HEK293T (cell line): ENCODE data around the gene FREM3.
A peak's percentile ranks its signal among the peaks of the same experiment; 100 is the strongest.
"Not testable (repeated sequence)": the region's sequence is repeated elsewhere in the genome, so short reads cannot be mapped to it uniquely, and the experiment has no call there.

Experiments used
- CTCF ChIA-PET: fragments of 350-600 bp; formaldehyde crosslinking; extraction: SDS; loops from one replicate; lab custom pipeline; 2021; ENCODE audit warnings: antibody characterized with exemption, inconsistent platforms; lab: Yijun Ruan, JAX
- POLR2A ChIA-PET: fragments of 350-600 bp; formaldehyde crosslinking; extraction: SDS; loops from one replicate; lab custom pipeline; 2020; ENCODE audit warnings: antibody characterized with exemption, inconsistent platforms; lab: Yijun Ruan, JAX
- DNase-seq: peaks from one replicate; pipeline ENCODE4 v3.0.0; 2012; ENCODE audit warnings: mixed read lengths; ENCODE audit errors: extremely low spot score
- ARNT ChIP-seq: fragments of 450-650 bp; IDR thresholded peaks from 2 replicates; pipeline ENCODE4 v1.6.1; 2017; ENCODE audit warnings: mild to moderate bottlenecking
- BHLHE40 ChIP-seq: fragments of 450-650 bp; IDR thresholded peaks from 2 replicates; pipeline ENCODE4 v1.6.1; 2016; ENCODE audit warnings: mild to moderate bottlenecking, moderate library complexity, borderline replicate concordance
- CTBP1 ChIP-seq: fragments of 450-650 bp; IDR thresholded peaks from 2 replicates; pipeline ENCODE4 v1.6.1; 2016; ENCODE audit warnings: borderline replicate concordance
- ELF4 ChIP-seq: fragments of 450-650 bp; IDR thresholded peaks from 2 replicates; pipeline ENCODE4 v1.6.1; 2017; ENCODE audit warnings: antibody characterized with exemption
- FOXA1 ChIP-seq: fragments of 450-650 bp; IDR thresholded peaks from 2 replicates; pipeline ENCODE4 v1.6.1; 2016; ENCODE audit warnings: mild to moderate bottlenecking
- FOXK2 ChIP-seq: fragments of 450-650 bp; IDR thresholded peaks from 2 replicates; pipeline ENCODE4 v1.6.1; 2016; ENCODE audit warnings: mild to moderate bottlenecking
- FOXM1 ChIP-seq: fragments of 450-650 bp; IDR thresholded peaks from 2 replicates; pipeline ENCODE4 v1.6.1; 2017; ENCODE audit warnings: mild to moderate bottlenecking, borderline replicate concordance
- HDGF ChIP-seq: fragments of 450-650 bp; IDR thresholded peaks from 2 replicates; pipeline ENCODE4 v1.6.1; 2017; ENCODE audit warnings: antibody characterized with exemption, borderline replicate concordance
- L3MBTL2 ChIP-seq: fragments of 450-650 bp; conservative IDR thresholded peaks from 2 replicates; pipeline ENCODE4 v1.6.1; 2016; ENCODE audit warnings: mild to moderate bottlenecking
- LEF1 ChIP-seq: fragments of 450-650 bp; IDR thresholded peaks from 2 replicates; pipeline ENCODE4 v1.6.1; 2017; ENCODE audit warnings: mild to moderate bottlenecking, borderline replicate concordance
- NFRKB ChIP-seq: fragments of 450-650 bp; IDR thresholded peaks from 2 replicates; pipeline ENCODE4 v1.6.1; 2016; ENCODE audit warnings: mild to moderate bottlenecking, moderate library complexity
- SP1 ChIP-seq: fragments of 450-650 bp; IDR thresholded peaks from 2 replicates; pipeline ENCODE4 v1.6.1; 2017
- SUZ12 ChIP-seq: fragments of 450-650 bp; IDR thresholded peaks from 2 replicates; pipeline ENCODE4 v1.6.1; 2016; ENCODE audit warnings: mild to moderate bottlenecking
- TARDBP ChIP-seq: fragments of 450-650 bp; IDR thresholded peaks from 2 replicates; pipeline ENCODE4 v1.6.1; 2016
- ZNF384 ChIP-seq: fragments of 450-650 bp; IDR thresholded peaks from 2 replicates; pipeline ENCODE4 v1.6.1; 2016
- TF ChIP-seq, protein P1 (sequence below): fragments of 450-650 bp; IDR thresholded peaks from 2 replicates; pipeline ENCODE4 v1.6.1; 2016

The FREM3 gene

DNA sequence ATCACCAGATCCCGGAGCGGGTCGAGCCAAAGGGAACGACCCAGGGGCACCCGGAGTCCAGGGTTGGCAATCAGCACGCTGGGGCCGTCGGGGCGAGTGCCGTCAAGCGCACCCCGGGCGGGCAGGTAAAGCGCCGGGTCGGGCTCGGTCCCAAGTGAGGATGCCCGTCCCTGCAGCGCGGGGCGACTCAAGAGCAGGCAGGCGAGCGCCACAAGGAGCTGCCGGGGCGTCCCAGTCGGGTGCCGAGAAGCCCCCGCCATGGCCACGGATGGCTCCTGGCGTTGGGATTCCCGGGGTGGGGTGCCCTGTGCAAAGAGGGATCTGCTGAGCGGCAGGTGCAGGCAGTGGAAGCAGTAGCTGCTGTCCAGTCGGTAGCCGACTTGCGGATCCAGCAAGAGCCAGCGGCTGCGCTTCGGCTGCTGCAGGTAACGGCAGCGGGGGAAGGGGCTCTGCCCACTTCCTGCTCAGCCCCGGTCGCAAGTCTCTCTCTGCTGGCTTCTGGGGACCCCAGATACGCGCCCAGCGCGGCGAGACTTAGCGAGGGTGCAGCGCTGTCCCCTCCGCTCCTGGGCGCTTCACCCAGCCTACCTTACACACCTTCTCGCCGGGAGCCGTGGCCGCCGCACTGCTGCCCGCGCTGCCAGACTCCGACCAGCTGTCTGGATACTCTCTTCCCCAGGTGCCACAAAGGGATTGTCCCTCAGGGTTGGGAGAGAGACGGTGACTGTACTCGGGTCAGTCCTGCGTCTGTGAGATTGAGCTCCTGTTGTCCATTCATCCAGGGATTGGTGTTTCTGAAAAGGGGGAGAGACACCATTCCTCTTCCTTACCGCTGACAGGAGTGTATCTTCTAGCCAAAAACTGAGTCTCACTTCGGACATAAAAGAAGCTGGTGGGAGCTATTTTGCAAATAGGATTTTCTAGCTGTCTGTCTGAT lies at the start of gene FREM3:
FREM3 (minus strand) TSS at position 260 of the 937 bp plus-strand sequence; CDS start at position 260, 0 bp downstream.
- ChIA-PET POLR2A (no interaction called here), CTCF (no interaction called here)
- TF ChIP-seq FOXA1, result no peak
- no peak for TF ChIP-seq FOXM1
- no peak for TF ChIP-seq CTBP1
- TF ChIP-seq HDGF, result no peak
- TF ChIP-seq, protein P1, sequence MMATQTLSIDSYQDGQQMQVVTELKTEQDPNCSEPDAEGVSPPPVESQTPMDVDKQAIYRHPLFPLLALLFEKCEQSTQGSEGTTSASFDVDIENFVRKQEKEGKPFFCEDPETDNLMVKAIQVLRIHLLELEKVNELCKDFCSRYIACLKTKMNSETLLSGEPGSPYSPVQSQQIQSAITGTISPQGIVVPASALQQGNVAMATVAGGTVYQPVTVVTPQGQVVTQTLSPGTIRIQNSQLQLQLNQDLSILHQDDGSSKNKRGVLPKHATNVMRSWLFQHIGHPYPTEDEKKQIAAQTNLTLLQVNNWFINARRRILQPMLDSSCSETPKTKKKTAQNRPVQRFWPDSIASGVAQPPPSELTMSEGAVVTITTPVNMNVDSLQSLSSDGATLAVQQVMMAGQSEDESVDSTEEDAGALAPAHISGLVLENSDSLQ, result no peak
- TF ChIP-seq TARDBP, result no peak
- TF ChIP-seq LEF1, result no peak
- TF ChIP-seq ARNT, result no peak
- no peak for TF ChIP-seq SP1
- no peak for TF ChIP-seq ZNF384
- no peak for TF ChIP-seq L3MBTL2
- peak; percentile 34 for DNase-seq

DNA sequence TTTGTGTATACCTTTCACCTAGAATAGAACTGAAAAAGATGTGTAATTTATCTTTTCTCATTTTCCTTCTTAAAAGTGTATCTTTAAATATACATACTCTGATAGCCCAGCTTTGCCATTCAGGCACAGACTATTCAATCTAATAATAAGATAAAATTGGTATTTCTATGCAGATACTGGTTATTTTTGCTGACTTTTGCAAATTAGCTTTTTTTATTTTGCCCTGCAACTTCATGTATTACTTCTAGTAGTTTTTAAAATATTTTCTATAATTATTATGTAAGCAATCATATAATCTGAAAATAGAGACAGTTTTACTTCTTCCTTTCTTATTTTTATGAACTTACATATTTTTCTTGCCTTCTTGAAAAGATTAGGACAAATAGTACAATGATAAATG lies 45.4 kb upstream of the FREM3 start:
- CTCF ChIA-PET, result no interaction called here
- DNase-seq, result no peak

DNA sequence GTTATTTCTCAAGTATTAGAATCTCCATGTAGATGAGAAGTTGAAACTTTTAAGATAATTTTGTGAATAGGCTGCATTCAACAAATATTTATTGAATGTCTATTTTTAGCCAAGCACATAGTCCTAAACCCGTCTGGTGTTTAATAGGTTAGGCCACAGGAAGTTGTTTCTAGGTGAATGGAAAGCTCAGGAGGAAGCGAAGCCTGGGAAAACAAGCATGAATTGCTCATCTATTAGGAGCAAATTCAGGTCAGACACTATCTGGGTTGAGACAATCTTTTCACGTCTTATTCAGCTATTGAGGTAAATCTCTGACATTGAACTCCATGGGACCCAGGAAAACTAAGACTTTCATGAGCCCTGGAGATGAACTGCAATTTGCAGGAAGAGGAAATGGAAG lies 43.1 kb upstream of the FREM3 start:
- ChIA-PET CTCF (no interaction called here), POLR2A (no interaction called here)
- DNase-seq, result no peak
- TF ChIP-seq ARNT (no peak), SP1 (no peak)

More for the DNA sequence above, 45.4 kb upstream of the FREM3 start:
- POLR2A ChIA-PET, result no interaction called here
- TF ChIP-seq L3MBTL2, result no peak
- no peak for TF ChIP-seq FOXA1
- no peak for TF ChIP-seq ZNF384
- no peak for TF ChIP-seq BHLHE40
- TF ChIP-seq CTBP1, result no peak
- TF ChIP-seq, protein P1, result no peak
- no peak for TF ChIP-seq ELF4
- no peak for TF ChIP-seq NFRKB
- TF ChIP-seq ARNT, result no peak
- TF ChIP-seq SUZ12, result no peak

DNA sequence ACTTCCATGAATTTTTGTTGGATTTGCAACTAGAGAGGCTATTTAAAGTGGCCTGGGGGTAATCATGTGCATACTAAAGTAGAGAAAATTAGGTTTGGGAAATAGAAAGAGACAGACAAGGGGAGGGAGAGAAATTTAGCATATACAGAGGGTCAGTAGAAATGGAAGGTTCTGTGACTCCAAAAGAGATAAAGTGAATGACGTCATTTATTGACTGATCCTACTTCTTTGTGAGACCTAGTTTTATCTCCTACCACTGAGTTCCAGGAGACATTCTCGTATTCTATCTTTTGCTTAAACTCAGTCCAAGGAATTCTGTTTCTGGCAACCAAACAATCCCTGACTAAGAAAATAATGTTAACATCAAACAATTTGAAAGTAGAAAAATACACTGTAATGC lies 42.4 kb upstream of the FREM3 start:
- ChIA-PET CTCF (no interaction called here), POLR2A (no interaction called here)
- TF ChIP-seq LEF1, result no peak
- TF ChIP-seq SUZ12, result no peak
- TF ChIP-seq CTBP1, result no peak
- no peak for TF ChIP-seq BHLHE40
- TF ChIP-seq ELF4, result no peak
- TF ChIP-seq, protein P1, result no peak
- no peak for TF ChIP-seq ARNT
- no peak for DNase-seq

DNA sequence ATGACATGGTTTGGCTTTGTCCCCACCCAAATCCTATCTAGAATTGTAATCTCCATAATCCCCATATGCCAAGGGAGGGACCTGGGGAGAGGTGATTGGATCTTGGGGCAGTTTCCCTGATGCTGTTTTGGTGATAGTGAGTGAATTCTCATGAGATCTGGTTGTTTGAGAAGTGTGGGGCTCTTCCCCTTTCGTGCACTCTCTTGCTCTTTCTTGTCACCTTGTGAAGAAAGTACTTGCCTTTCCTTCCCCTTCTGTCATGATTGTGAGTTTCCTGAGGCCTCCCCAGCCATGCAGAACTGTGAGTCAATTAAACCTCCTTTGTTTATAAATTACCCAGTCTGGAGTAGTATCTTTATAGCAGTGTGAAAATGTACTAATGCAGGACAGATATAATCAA lies 36.4 kb upstream of the FREM3 start:
- no peak for DNase-seq
- POLR2A ChIA-PET, result no interaction called here
- no peak for TF ChIP-seq TARDBP
- no peak for TF ChIP-seq BHLHE40
- no peak for TF ChIP-seq CTBP1
- TF ChIP-seq, protein P1, result no peak
- TF ChIP-seq LEF1, result no peak
- no peak for TF ChIP-seq ELF4
- no peak for TF ChIP-seq ZNF384
- TF ChIP-seq SP1, result no peak
- no peak for TF ChIP-seq FOXM1
- TF ChIP-seq L3MBTL2, result no peak
- no peak for TF ChIP-seq NFRKB
- no peak for TF ChIP-seq ARNT
- TF ChIP-seq FOXK2, result no peak
- TF ChIP-seq SUZ12, result no peak
- no peak for TF ChIP-seq FOXA1
- no peak for TF ChIP-seq HDGF
- CTCF ChIA-PET, result no interaction called here

DNA sequence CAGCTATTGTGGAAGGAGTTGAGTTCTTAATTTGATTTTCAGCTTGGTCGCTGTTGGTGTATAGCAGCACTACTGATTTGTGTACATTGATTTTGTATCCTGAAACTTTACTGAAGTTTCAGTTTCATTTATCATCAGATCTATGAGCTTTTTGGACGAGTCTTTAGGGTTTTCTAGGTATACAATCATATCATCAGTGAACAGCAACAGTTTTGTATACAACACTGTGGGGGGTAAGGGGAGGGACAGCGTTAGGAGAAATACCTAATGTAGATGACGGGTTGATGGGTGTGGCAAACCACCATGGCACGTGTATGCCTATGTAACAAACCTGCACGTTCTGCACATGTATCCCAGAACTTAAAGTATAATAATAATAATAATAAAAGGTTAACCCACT lies 35.6 kb upstream of the FREM3 start:
- CTCF ChIA-PET, POLR2A ChIA-PET, DNase-seq: not testable (repeated sequence)
